IMR-90 (cell line): ENCODE measurements around the gene SAMM50.

Experiments used
- BHLHE40 ChIP-seq: fragments of 150-350 bp; IDR thresholded peaks from 2 replicates; pipeline ENCODE4 v1.6.1; 2016; ENCODE audit warnings: mild to moderate bottlenecking, low read depth, low read length
- CEBPB ChIP-seq: IDR thresholded peaks from 2 replicates; pipeline ENCODE4 v1.6.1; 2012; ENCODE audit warnings: low read depth, low read length, improper control_type of control experiment
- CHD1 ChIP-seq: IDR thresholded peaks from 2 replicates; pipeline ENCODE4 v1.6.1; 2012; ENCODE audit warnings: low read depth, low read length, improper control_type of control experiment
- MAFK ChIP-seq: IDR thresholded peaks from 2 replicates; pipeline ENCODE4 v1.6.1; 2012; ENCODE audit warnings: low read depth, low read length, improper control_type of control experiment
- MAZ ChIP-seq: IDR thresholded peaks from 2 replicates; pipeline ENCODE4 v1.6.1; 2012; ENCODE audit warnings: low read depth, mild to moderate bottlenecking, low read length, improper control_type of control experiment, moderate library complexity, borderline replicate concordance
- MXI1 ChIP-seq: IDR thresholded peaks from 2 replicates; pipeline ENCODE4 v1.6.1; 2012; ENCODE audit warnings: low read depth, mild to moderate bottlenecking, low read length, moderate library complexity, borderline replicate concordance
- POLR2A ChIP-seq: IDR thresholded peaks from 2 replicates; pipeline ENCODE4 v1.6.1; 2012; ENCODE audit warnings: mild to moderate bottlenecking, low read depth, low read length
- RCOR1 ChIP-seq: IDR thresholded peaks from 2 replicates; pipeline ENCODE4 v1.6.1; 2012; ENCODE audit warnings: mild to moderate bottlenecking, low read length, improper control_type of control experiment; ENCODE audit not compliant: insufficient replicate concordance
- RFX5 ChIP-seq: IDR thresholded peaks from 2 replicates; pipeline ENCODE4 v1.8.0; 2012; ENCODE audit warnings: low read depth, mild to moderate bottlenecking, low read length, moderate library complexity
- TF ChIP-seq, protein P1 (sequence below): conservative IDR thresholded peaks from 2 replicates; pipeline ENCODE4 v1.5.1; 2012; ENCODE audit warnings: mild to moderate bottlenecking, low read depth, low read length, improper control_type of control experiment
- TF ChIP-seq, protein P2 (sequence below): fragments of 150-350 bp; IDR thresholded peaks from 2 replicates; pipeline ENCODE4 v1.6.1; 2016; ENCODE audit warnings: low read depth, mild to moderate bottlenecking, low read length, moderate library complexity, borderline replicate concordance
- TF ChIP-seq, protein P3 (sequence below): fragments of 150-350 bp; IDR thresholded peaks from 2 replicates; pipeline ENCODE4 v1.6.1; 2017; ENCODE audit warnings: mild to moderate bottlenecking, antibody characterized with exemption, low read length, low read depth

DNA sequence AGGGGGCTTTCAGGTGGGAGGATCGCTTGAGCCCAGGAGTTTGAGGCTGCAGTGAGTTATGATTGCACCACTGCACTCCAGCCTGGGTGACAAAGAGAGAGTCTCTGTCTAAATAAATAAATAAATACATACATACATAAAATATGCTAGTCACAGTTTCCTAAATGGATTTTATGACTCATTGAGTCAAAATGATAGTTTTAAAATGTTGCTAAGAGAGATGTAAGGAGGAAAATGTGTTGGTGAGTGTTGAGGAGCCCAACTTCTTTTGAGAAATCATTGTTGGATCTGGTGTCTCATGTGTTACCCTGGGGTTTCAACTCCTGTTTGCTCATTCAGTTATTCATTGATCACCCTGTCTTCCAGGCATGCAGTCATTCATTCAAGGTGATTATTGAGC, 89.9 kb downstream of the SAMM50 start:
- TF ChIP-seq RFX5 (no peak), POLR2A (no peak), MXI1 (no peak), MAZ (no peak), CEBPB (peak; percentile 31; the same call in 1 of the 2 replicates), RCOR1 (no peak), CHD1 (no peak), MAFK (no peak), BHLHE40 (no peak)
- TF ChIP-seq, protein P1, sequence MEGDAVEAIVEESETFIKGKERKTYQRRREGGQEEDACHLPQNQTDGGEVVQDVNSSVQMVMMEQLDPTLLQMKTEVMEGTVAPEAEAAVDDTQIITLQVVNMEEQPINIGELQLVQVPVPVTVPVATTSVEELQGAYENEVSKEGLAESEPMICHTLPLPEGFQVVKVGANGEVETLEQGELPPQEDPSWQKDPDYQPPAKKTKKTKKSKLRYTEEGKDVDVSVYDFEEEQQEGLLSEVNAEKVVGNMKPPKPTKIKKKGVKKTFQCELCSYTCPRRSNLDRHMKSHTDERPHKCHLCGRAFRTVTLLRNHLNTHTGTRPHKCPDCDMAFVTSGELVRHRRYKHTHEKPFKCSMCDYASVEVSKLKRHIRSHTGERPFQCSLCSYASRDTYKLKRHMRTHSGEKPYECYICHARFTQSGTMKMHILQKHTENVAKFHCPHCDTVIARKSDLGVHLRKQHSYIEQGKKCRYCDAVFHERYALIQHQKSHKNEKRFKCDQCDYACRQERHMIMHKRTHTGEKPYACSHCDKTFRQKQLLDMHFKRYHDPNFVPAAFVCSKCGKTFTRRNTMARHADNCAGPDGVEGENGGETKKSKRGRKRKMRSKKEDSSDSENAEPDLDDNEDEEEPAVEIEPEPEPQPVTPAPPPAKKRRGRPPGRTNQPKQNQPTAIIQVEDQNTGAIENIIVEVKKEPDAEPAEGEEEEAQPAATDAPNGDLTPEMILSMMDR, result no peak
- TF ChIP-seq, protein P2, sequence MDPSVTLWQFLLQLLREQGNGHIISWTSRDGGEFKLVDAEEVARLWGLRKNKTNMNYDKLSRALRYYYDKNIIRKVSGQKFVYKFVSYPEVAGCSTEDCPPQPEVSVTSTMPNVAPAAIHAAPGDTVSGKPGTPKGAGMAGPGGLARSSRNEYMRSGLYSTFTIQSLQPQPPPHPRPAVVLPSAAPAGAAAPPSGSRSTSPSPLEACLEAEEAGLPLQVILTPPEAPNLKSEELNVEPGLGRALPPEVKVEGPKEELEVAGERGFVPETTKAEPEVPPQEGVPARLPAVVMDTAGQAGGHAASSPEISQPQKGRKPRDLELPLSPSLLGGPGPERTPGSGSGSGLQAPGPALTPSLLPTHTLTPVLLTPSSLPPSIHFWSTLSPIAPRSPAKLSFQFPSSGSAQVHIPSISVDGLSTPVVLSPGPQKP, result no peak
- TF ChIP-seq, protein P3, sequence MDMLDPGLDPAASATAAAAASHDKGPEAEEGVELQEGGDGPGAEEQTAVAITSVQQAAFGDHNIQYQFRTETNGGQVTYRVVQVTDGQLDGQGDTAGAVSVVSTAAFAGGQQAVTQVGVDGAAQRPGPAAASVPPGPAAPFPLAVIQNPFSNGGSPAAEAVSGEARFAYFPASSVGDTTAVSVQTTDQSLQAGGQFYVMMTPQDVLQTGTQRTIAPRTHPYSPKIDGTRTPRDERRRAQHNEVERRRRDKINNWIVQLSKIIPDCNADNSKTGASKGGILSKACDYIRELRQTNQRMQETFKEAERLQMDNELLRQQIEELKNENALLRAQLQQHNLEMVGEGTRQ, result no peak
